Activated gamma-delta T cell treated with anti-CD3 and anti-CD28 coated beads, Interleukin-2, amount 50 U/mL, for 16 hours (primary cell): ENCODE results near the gene LAMP1.
"Not testable (repeated sequence)": the region's sequence is repeated elsewhere in the genome, so short reads cannot be mapped to it uniquely, and the experiment has no call there.

Experiments used
- DNase-seq: peaks from one replicate; pipeline ENCODE4 v3.0.0-alpha.2; 2020; ENCODE audit warnings: low read depth

Gene LAMP1, protein sequence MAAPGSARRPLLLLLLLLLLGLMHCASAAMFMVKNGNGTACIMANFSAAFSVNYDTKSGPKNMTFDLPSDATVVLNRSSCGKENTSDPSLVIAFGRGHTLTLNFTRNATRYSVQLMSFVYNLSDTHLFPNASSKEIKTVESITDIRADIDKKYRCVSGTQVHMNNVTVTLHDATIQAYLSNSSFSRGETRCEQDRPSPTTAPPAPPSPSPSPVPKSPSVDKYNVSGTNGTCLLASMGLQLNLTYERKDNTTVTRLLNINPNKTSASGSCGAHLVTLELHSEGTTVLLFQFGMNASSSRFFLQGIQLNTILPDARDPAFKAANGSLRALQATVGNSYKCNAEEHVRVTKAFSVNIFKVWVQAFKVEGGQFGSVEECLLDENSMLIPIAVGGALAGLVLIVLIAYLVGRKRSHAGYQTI

DNA sequence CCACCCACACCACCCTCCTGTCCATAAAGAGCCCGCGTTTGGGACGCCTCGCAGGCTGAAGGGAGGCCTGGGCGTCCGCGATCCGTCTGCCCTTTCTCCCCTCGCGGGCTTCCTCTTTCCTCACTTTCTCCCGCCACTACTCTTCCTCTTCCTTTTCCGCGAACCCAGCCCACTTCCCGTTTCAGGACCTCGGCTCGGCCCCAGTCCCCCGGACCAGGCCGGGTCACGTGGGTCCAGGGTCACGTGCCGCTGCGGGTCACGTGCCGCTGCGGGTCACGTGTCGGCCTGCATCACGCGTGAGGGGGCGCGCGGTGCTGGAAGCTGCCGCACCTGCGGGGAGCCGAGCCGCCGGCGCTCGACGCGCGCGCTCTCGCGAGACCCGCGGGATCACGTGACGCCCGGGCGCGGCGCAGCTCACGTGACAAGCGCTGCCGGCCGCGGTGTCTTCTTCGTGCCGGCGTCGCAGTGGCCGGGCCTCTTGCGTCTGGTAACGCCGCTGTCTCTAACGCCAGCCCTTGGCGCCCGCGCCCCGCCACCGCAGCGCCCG, at the start of gene LAMP1:
LAMP1 (plus strand) TSS at position 417 of the 547 bp plus-strand sequence. CDS start 196 bp downstream, outside the sequence.
- DNase-seq, result peak; percentile 98

DNA sequence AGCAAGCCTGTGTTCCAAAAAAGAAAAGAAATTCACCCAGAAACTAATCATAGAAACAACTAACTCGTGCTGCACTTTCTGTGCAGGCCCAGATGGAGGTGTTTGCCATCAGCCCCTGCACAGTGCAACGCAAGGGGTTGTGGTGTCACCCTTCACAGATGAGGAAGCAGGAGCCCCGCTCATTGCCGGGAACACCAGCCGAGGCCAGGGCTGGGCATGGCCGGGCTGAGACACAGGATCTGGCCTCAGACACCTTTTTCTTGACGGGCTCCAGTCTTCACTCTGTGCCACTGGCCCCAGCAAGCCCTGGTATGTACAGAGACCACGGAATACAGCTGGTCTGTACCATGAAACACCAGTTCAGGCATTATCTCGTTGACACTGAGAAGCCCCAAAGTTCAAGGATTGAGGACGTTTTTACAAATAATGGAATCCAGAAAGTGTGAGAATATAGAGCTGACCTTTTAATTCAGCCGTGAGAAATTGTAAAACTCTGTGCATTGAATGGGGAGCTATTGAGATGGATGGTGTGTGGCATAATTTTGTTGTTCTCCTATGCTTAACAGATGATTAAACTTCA, 44.4 kb upstream of the LAMP1 start:
- DNase-seq, result no peak

DNA sequence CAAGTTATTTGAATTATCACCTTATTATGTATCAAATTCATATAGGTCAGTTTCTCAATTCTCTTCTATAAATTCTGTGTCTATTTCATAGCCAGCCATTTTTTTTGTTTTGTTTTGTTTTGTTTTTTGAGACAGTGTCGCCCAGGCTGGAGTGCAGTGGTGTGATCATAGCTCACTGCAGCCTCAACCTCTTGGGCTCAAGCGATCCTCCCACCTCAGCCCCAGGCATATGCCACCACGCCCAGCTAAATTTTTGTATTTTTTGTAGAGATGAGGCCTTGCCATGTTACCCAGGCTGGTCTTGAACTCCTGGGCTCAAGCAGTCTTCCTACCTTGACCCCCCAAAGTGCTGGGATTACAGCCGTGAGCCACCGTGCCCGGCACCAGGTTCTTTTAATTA, 39.1 kb upstream of the LAMP1 start:
- DNase-seq, result not testable (repeated sequence)

DNA sequence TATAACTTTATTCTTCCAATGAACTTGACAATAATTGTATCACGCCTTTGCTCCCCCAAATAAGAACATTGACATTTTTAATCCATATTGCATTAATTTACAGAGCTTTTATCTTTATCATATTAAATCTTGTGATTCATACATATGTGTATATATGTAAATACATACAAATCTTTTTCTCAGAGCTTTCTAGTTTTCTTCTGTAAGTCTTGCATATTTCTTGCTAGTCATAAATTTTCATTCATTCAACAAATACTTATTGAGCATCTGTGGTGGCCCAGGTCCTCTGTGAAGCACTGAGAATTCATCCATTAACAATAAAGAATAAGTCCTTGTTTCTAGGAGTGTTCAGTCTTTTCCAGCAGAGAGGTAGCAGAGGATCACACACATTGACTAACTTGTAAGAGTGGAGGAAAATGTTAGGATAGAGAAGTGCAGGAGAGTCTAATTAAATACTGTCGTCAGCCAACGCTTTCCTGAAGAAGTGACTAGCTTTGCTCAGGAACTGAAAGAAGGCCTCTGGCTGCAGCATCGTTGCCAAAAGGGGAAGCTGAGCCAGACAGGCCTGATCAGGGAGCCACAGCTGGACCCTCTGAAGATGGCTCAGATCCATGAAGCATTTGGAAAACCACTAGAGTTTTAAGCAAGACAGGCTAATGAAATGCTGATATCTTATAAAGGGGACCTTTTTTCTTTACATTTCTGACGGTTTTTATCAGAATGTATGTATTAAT, 38.6 kb upstream of the LAMP1 start:
- DNase-seq, result no peak

DNA sequence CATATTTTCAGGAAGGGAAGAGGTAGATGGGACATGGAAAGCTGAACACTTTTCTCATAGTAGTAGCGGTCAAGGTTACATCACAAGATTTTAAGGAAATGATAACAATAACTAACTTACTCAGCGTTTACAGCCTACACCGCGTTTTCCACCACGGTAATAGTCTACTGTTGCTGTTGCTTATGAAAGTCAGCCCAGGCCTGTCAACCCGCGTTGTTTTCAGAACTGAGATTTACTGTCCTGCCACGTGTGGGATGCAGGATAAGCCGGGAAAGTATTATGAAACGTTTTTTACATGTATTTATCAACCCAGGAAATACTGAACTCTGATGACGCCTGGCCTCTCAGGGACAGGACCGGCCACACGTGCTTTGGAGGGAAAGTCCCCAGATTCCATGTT, 36.0 kb upstream of the LAMP1 start:
- DNase-seq, result no peak

DNA sequence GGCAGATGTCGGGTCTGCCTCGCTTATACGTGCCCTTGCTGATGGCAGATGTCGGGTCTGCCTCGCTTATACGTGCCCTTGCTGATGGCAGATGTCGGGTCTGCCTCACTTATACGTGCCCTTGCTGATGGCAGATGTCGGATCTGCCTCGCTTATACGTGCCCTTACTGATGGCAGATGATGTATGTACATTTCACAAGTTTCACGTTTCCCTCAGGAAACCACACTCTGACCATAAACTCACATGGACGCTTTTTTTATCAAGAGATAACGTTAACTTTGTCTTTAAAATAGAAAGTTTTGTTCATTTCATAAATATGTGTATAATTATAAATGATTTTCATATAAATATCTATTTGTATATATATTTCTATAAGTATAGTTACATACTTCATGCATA, 34.0 kb upstream of the LAMP1 start:
- not testable (repeated sequence) for DNase-seq

DNA sequence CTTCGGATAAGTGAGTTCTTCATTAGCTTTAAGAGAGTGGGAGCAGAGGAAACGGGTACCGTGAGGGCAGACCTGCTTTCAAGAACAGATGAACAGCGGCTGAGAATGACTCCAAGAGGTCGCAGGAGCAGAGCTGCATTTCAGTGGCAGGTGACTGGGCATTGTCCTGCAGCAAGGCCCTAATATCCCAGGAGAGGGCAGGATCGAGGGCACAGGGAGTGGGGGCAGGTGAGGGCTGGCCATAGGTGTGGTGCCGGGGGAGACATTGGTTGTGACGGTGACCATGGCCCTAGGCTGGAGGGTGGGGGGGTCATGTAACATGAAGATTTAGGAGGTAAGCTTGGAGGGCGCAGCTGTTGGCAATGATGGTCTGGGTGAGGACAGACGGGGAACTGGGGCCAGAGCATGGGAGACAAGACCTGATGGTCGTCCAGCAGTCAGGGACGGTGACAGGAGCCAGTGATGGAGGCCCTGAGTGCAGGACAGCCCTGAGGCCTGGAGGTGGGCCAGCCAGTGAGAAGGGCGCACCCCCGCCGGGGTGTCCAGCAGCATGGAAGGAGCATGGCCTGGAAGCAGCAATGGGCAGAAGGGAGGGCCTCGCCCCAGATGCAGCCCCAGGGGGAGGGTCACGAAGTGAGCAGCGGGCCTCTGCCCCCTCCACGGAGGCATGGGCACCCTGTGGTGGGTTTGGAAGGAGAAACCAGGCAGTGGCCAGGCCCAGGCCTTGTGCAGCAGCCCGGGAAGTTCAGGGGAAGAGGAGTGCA, 29.2 kb upstream of the LAMP1 start:
- DNase-seq, result no peak

DNA sequence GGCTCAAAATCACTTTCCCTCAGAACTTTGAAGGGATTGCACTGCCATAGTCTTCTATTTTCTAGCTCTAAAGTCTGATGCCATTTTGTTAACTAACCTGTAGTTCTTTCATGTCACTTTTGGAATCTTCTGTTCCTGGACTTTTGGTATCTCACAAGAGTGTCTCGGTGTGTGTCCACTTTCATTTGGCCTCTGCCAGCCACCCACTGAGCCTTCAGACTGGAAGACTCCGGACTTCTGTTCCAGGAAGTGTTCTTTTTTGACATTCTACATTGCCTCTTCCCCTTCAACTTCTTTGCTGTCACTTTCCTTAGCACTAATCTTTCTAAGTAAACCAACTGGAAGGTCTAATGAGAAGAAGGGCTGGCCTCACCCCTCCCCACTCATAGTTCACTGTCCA, 25.0 kb upstream of the LAMP1 start:
- DNase-seq, result no peak

DNA sequence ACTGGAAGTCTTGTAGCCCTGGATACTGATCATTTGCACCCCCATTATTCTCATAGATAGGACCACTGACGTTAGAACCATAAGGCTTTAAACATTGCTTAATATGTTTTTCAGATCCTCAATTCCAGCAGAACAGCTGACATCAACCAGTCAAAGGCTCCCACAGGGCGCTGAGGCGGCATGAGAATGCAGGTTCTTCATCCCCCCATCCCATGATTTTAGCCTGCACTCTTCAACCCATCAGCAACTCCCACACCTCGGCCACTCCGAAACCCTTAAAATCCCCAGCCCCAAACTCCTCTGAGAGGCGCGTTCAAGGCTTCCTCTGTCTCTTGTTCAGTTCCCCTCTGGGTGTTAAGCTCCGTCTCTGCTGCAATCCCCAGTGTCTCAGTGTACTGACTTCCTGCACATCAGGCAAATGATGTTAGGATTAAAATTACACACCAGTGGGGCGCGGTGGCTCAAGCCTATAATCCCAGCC, 24.3 kb upstream of the LAMP1 start:
- no peak for DNase-seq

DNA sequence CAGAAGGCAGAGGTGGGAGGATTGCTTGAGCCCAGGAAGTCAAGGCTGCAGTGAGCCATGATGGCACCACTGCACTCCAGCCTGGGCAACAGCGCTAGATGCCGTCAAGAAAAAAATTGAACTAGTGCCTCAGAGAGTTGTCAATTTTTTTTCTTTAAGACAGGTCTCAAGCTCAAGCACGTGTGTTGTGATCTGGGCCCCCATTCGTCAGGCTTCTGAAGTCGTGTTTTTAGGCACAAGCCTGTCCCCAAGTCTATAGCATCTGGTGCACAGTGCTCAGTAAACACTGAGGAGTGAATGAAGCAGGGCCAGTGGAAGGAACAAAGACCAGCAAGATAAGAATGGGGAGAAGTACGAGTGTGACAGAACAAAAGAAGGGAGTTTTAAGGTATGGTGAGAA, 23.7 kb upstream of the LAMP1 start:
- no peak for DNase-seq

DNA sequence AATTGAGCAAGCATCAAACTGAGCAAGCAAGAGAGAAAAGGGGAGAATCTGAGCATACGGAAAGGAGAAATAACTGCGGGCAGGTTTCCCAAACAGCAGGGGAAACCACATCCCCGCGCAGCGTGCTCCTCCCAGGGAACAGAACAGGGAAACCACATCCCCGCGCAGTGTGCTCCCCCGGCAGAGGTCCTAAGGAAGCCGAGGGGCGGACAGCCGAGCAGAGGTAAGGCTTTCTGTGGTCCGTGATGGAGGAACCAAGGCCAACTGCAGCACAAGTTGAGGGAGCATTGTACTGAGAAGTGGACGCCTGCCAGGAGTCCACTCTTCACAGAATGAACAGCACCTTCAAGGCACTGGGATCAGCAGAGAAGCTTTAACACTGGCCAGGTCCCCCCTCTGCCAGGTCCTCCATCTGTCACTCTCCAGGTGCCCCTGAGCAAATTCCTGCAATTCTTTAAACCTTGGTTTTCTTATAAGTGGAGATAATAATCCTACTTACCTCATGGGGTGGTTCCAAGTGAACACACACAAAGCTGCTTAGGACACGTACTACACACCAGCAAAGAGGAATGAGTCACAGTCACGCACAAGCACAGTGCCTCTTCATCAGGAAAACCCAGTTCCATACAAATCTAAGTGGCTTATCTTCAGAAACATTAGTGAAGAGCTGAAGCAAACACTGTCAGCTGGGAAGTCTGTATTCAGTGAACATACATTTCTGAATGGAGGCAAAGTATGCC, 23.0 kb upstream of the LAMP1 start:
- no peak for DNase-seq

DNA sequence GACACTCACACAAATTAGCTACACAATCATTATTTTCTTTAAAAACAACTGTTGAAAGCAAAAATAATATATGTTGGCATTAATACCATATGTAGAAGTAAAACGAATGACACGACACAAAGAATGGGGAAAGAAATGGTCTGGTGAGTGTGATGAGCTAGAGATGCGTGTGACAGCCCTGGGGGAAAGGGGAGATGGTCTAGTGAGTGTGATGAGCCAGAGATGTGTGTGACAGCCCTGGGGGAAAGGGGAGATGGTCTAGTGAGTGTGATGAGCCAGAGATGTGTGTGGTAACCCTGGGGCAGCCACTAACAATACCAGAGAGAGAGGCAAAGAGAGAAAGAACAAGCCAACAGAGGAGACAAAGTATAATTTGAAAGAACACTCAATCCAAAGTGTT, 22.3 kb upstream of the LAMP1 start:
- no peak for DNase-seq

DNA sequence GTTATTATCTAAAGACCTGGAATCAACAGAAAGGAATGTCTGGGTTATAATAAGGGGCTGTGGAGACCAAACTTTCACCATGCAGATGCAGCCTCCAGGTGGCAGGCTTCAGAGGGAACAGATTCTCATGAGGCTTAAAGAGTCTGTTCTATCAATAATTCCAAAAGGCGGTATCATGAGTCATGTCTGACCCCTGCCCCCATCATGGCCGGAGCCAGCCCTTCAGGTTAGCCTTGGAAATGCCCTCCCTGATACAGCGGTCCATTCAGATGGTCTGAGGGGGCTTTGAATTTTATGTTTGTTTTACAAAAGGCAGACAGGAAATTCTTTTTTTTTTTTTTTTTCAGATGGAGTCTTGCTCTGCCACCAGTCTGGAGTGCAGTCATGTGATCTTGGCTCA, 21.7 kb upstream of the LAMP1 start:
- no peak for DNase-seq

DNA sequence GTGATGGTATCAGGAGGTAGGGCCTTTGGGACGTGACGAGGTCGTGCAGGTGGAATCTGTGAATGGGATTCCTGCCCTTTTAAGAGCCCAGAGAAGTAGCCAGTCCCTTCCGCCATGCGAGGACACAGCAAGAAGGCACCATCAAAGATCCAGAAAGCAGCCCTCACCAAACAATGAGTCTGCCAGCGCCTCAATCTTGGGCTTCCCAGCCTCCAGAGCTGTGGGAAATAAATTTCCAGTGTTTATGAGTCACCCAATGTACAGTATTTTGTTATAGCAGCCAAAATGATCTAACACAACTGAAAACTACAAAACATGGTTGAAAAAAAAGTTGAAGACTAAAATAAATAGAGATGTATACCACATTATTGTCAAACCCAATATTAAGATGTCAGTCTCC, 16.9 kb upstream of the LAMP1 start:
- DNase-seq, result no peak

DNA sequence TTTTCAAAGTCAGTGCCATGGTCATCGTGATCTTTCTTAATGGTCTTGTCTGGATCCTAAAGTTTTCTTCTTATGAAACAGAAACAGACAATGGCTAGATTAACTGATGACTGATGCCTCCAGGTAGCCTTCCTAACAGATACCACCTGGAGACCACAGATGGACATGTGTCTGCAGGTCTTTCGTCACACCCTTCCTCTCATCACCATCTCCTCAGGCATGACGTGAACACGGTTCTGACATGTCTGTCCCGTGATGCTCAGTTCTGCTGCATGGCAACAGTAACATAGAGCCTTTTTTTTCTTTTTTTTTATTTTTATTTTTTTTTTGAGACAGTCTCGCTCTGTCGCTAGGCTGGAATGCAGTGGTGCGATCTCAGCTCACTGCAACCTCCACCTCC, 13.1 kb upstream of the LAMP1 start:
- DNase-seq, result no peak

DNA sequence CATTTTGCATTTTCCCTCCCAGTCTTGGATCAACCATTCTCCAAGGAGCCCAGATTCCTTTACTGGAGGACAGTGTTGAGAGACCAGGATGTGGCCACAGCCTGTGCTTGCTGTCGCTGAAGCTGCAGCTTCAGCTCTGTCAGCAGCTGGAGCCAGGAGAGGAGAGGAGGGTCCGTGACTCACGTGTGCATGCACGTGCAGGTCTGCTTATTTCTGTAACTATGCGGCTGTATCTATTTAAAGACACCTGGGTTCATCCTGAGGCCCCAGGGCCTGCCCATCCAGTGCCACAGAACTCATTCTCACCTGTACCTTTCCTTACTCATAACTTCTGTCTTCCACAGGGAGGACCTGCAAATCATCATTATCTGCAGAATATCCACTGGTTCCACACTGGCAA, 8.2 kb upstream of the LAMP1 start:
- DNase-seq, result no peak

DNA sequence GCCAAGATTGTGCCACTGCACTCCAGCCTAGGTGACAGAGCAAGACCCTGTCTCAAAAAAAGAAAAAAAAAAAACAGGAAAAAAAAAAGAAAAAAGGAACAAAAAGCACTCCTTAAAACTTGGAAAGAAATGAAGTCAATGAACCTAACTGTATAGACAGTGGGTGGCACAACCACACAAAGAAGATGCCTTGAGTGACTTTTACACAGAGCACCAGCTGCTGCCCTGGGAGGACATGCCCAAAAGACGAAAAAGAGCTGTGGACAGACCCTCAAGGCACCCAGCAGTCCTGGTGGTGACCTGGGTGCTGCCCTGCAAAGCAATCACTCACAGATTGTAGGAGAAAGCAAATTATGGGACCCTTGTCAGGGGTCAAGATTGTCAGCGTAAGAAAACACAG, 5.9 kb upstream of the LAMP1 start:
- no peak for DNase-seq

DNA sequence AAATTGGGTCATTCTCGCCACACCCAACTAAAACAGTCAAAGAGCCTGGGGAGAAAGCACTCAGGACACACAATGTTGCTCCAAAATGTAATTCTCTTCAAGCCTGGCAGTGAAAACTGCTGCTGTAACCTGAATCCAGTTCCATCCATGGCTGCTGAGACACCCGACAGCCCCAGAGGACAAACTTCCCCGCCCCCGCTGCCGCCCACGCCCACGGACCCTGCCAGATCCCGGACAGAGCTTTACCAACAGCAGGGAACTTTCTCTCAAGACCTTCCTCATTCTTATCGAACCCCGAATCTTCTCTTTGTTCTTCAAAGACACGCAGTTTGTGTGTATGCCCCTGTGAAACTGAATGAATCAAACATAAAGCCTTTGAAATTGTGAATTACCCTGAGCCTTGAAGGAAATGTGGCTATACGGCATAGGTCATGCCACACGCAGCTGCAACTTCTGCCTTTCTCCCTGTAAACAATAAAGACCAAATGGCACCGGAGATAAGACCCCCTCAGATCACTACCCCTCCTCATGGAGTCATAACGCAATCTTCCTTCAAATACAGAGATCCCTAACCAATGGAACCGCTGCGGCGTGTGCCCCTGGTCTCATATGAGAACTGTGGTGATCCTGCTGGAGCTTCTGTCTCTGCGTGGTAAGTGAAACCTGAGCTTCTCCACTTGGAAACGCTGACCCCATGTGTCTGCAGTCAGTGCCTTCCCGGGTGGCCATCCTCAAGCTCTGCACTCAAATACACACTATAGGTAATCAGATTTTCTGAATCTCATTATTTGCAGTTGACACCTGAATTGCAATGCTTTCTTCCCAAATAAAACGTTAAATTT, 4.8 kb upstream of the LAMP1 start:
- no peak for DNase-seq

DNA sequence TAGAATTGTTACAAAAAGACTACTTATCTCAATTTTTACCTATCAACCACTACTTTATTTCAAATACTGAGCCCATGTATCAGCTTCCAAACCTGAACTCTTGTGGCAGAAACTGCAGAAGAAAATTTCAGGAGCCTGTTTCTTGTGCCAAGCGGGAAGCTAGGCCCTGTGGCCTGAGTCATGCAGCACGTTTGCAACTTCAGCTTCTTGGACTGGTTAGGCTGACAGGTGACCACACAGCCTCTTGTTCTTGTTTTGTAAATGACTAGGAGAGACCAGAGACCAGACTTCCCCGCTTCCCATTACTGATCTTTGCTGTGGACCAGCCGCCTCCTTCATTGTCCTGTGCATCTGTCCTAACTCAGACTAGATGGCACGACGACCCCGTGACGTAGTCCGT, 3.4 kb upstream of the LAMP1 start:
- no peak for DNase-seq

DNA sequence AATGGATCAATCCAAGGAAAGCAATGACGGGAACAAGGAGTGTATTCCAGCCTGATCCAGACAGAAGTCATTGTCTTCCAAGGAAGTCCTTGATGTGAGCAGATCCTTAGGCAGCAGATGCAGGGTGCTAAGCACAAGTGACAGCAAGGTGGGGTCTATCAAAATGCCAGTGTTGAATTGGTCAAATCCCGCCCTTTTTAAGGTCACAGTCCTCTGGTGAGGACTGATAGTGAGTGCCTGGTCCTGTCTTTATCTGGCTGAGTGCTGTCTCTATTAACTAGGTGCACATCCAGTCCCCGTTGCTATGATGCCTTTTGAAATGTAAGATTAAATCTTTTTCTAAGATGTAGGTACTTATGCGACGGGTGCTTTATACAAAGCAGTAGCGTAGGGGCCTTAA, 1.3 kb upstream of the LAMP1 start:
- DNase-seq, result no peak
